Calu3 (cell line): ENCODE measurements around the gene PPP4C. TPM values are rescaled to one million over a fixed set of nuclear protein-coding genes. Genes with fewer than 3 reads are reported as not detected.

Source experiments
- BruUV-seq: library from RNA; stranded (reverse); fragments of 400-500 nt; replicated peaks from 2 replicates; lab custom pipeline; 2021; lab: Mats Ljungman, UMichigan
- CTCF ChIA-PET: fragments of 300-600 bp; sonication (Branson Sonifier 250); formaldehyde crosslinking; loops from one replicate; lab custom pipeline; 2022; ENCODE audit warnings: antibody characterized with exemption; lab: Charles Lee
- DNase-seq: peaks from one replicate; pipeline ENCODE4 v3.0.0; 2022
- H3K27ac Mint-ChIP-seq: one replicate; pipeline ENCODE4 v1.8.0; 2022; ENCODE audit warnings: mixed read lengths; ENCODE audit not compliant: unreplicated experiment
- H3K27me3 Mint-ChIP-seq: one replicate; pipeline ENCODE4 v1.8.0; 2022; ENCODE audit warnings: mixed read lengths; ENCODE audit not compliant: unreplicated experiment
- H3K36me3 Mint-ChIP-seq: one replicate; pipeline ENCODE4 v1.8.0; 2022; ENCODE audit warnings: mild to moderate bottlenecking, moderate library complexity, mixed read lengths; ENCODE audit not compliant: insufficient read depth, unreplicated experiment
- H3K4me1 Mint-ChIP-seq: one replicate; pipeline ENCODE4 v1.8.0; 2022; ENCODE audit warnings: mild to moderate bottlenecking, low read depth, mixed read lengths; ENCODE audit not compliant: unreplicated experiment
- H3K4me3 Mint-ChIP-seq: one replicate; pipeline ENCODE4 v1.8.0; 2022; ENCODE audit warnings: mild to moderate bottlenecking, low read depth, moderate library complexity, mixed read lengths; ENCODE audit not compliant: unreplicated experiment
- H3K9me3 Mint-ChIP-seq: one replicate; pipeline ENCODE4 v1.8.0; 2022; ENCODE audit warnings: low read depth, mixed read lengths; ENCODE audit not compliant: unreplicated experiment
- CTCF ChIP-seq: fragments of 200-600 bp; IDR thresholded peaks from one replicate; pipeline ENCODE4 v1.8.0; 2022; ENCODE audit warnings: antibody characterized with exemption; ENCODE audit not compliant: unreplicated experiment
- intact Hi-C: fragments of 100-400 bp; cut with micrococcal nuclease; formaldehyde crosslinking; loops from one replicate; pipeline ENCODE4 v1.10.0; 2022; ENCODE audit not compliant: unreplicated experiment
- total RNA-seq: library from RNA; stranded (reverse); gene quantifications from 2 replicates; pipeline ENCODE4 v1.2.3, GENCODE V29; 2022

Gene PPP4C
- total RNA-seq, 1 experiment from 2014 or later: 184 TPM

- Mint-ChIP-seq H3K36me3 (peaks cover 22% of the 10 kb centered on the region), H3K27me3 (no peaks in the 10 kb centered on the region), H3K4me1 (peaks cover 31% of the 10 kb centered on the region), H3K9me3 (no peaks in the 10 kb centered on the region), H3K27ac (no peak overlapping the region), H3K4me3 (no peak overlapping the region)
- no peak for DNase-seq
- TF ChIP-seq CTCF: no peak
- intact Hi-C loops: no loop called here
- CTCF ChIA-PET: no interaction called here
- no TSS peak for BruUV-seq
These were observed 34.9 kb downstream of the PPP4C start for GRCh38 chr16:30110661-30111060.

GRCh38 chr16:30112197-30113030, 36.6 kb downstream of the PPP4C start:
- intact Hi-C loops: no loop called here
- TF ChIP-seq CTCF: peak; percentile 92
- CTCF ChIA-PET: interaction anchor here (0.8 to 2.5 kb wide), 5 partner anchors 9 to 47 kb away, joined by 4 to 12 read pairs (median 4); partner anchors contain the start of genes ALDOA and TBX6
- Mint-ChIP-seq H3K4me3 (peak overlapping the region; percentile 34), H3K36me3 (peaks cover 25% of the 10 kb centered on the region), H3K27ac (peak overlapping the region; percentile 64), H3K27me3 (no peaks in the 10 kb centered on the region), H3K9me3 (no peaks in the 10 kb centered on the region), H3K4me1 (peaks cover 32% of the 10 kb centered on the region)
- BruUV-seq: no TSS peak
- DNase-seq: peak; percentile 75

GRCh38 chr16:30113031-30113710, 37.4 kb downstream of the PPP4C start, which contains the start of gene GDPD3:
Gene GDPD3 (minus strand): TSS chr16:30113537. CDS start chr16:30113478, 59 bp downstream.
- H3K4me3 Mint-ChIP-seq: peak within 1 kb of the TSS; percentile 34
- no peak for TF ChIP-seq CTCF
- H3K27ac Mint-ChIP-seq: peak within 1 kb of the TSS; percentile 64
- H3K4me1 Mint-ChIP-seq: peaks cover 32% of the 10 kb centered on the region
- H3K9me3 Mint-ChIP-seq: no peaks in the 10 kb centered on the region
- BruUV-seq: no TSS peak
- CTCF ChIA-PET: interaction anchor here (0.8 to 2.5 kb wide), 4 partner anchors 8 to 23 kb away, joined by 4 to 12 read pairs (median 5); partner anchors contain the start of gene TBX6
- intact Hi-C loops: no loop called here
- H3K36me3 Mint-ChIP-seq: peaks cover 25% of the 10 kb centered on the region
- DNase-seq: peak; percentile 74
- no peaks in the 10 kb centered on the region for H3K27me3 Mint-ChIP-seq

- Mint-ChIP-seq H3K4me3 (no peak overlapping the region), H3K27ac (peak overlapping the region; percentile 64), H3K36me3 (peaks cover 25% of the 10 kb centered on the region), H3K4me1 (peaks cover 32% of the 10 kb centered on the region), H3K9me3 (no peaks in the 10 kb centered on the region), H3K27me3 (no peaks in the 10 kb centered on the region)
- no peak for TF ChIP-seq CTCF
- CTCF ChIA-PET: interaction anchor here (2.5 kb wide), 1 partner anchor 22 kb away, joined by 12 read pairs; the partner anchor contains the start of gene TBX6
- BruUV-seq: no TSS peak
- DNase-seq: no peak
- intact Hi-C loops: no loop called here
These were observed 38.0 kb downstream of the PPP4C start for GRCh38 chr16:30113711-30114333.
